GM12864 (cell line): ENCODE measurements around the gene TMEM14A.
"Not testable (repeated sequence)": the region's sequence is repeated elsewhere in the genome, so short reads cannot be mapped to it uniquely, and the experiment has no call there.

Experiments used
- DNase-seq: peaks from one replicate; pipeline ENCODE4 v3.0.0-alpha.2; 2011; ENCODE audit warnings: low read depth
- H3K4me3 ChIP-seq: 2 replicates; pipeline ENCODE4 v1.5.1; 2011; ENCODE audit warnings: mild to moderate bottlenecking, low read depth, low read length, control low read depth
- CTCF ChIP-seq: IDR thresholded peaks from 2 replicates; pipeline ENCODE4 v1.5.1; 2011; ENCODE audit warnings: low read depth, mild to moderate bottlenecking, moderate library complexity, low read length, control low read depth, inconsistent platforms; ENCODE audit errors: missing control alignments

Gene TMEM14A

GRCh38 chr6:52654007-52654406 lies 16.9 kb upstream of the TMEM14A start:
- TF ChIP-seq CTCF = no peak
- H3K4me3 ChIP-seq = no peak overlapping the region
- DNase-seq = no peak

GRCh38 chr6:52654592-52654991 lies 16.3 kb upstream of the TMEM14A start:
- no peak overlapping the region for H3K4me3 ChIP-seq
- TF ChIP-seq CTCF = no peak
- DNase-seq = no peak

GRCh38 chr6:52655941-52656340 lies 15.0 kb upstream of the TMEM14A start:
- DNase-seq, H3K4me3 ChIP-seq: not testable (repeated sequence)

GRCh38 chr6:52657870-52658269 lies 13.0 kb upstream of the TMEM14A start:
- no peak for TF ChIP-seq CTCF
- no peak for DNase-seq

GRCh38 chr6:52661551-52661950 lies 9.4 kb upstream of the TMEM14A start:
- H3K4me3 ChIP-seq = no peak overlapping the region
- no peak for DNase-seq
- no peak for TF ChIP-seq CTCF

More at GRCh38 chr6:52657870-52658269, 13.0 kb upstream of the TMEM14A start:
- H3K4me3 ChIP-seq = no peak overlapping the region

- no peak for TF ChIP-seq CTCF
- no peak overlapping the region for H3K4me3 ChIP-seq
- DNase-seq = no peak
Observed at GRCh38 chr6:52662031-52662430, 8.9 kb upstream of the TMEM14A start.

- peak; percentile 69 for DNase-seq
- TF ChIP-seq CTCF = peak; percentile 61
Observed at GRCh38 chr6:52663120-52663935, 7.6 kb upstream of the TMEM14A start.

More at GRCh38 chr6:52663120-52663935, 7.6 kb upstream of the TMEM14A start:
- peak overlapping the region; percentile 57 for H3K4me3 ChIP-seq
